Subcutaneous adipose tissue (tissue), 4 donors: ENCODE results near the gene SLC13A3. TPM values are rescaled to one million over a fixed set of nuclear protein-coding genes. Genes with fewer than 3 reads are reported as not detected.

Source experiments
- CTCF ChIP-seq: fragments of 450-650 bp; IDR thresholded peaks from one replicate; pipeline ENCODE4 v1.5.1; 2016; ENCODE audit warnings: low read depth, mild to moderate bottlenecking, control low read depth, antibody characterized with exemption, moderate library complexity
- total RNA-seq, 4 donors: library from RNA; depleted of rRNA; stranded (reverse); fragments of >200 nt; gene quantifications; one replicate each; pipeline ENCODE4 v1.1.0, GENCODE V29; 2016

Gene SLC13A3
- total RNA-seq, 4 donors from 2014 or later, result 0.88 to 4.3 (median 1.5) TPM

GRCh38 chr20:46541229-46541935 lies 109.9 kb downstream of the SLC13A3 start:
- TF ChIP-seq CTCF, result no peak

- no peak for TF ChIP-seq CTCF
Observed at GRCh38 chr20:46539113-46539512, 112.1 kb downstream of the SLC13A3 start.

- no peak for TF ChIP-seq CTCF
Observed at GRCh38 chr20:46530640-46531039, 120.6 kb downstream of the SLC13A3 start.

GRCh38 chr20:46523696-46524328 lies 127.4 kb downstream of the SLC13A3 start:
- TF ChIP-seq CTCF, result no peak

- TF ChIP-seq CTCF, result no peak
Observed at GRCh38 chr20:46523108-46523507, 128.2 kb downstream of the SLC13A3 start.

GRCh38 chr20:46520976-46521579 lies 130.2 kb downstream of the SLC13A3 start:
- TF ChIP-seq CTCF, result no peak

- TF ChIP-seq CTCF, result no peak
Observed at GRCh38 chr20:46520540-46520939, 130.7 kb downstream of the SLC13A3 start.
